MG63 (cell line): Measurements from ENCODE around the gene GRN. TPM values are rescaled to one million over a fixed set of nuclear protein-coding genes. Genes with fewer than 3 reads are reported as not detected.

Experiments
- DNase-seq: peaks from one replicate; pipeline ENCODE4 v3.0.0-alpha.2; 2020
- H3K27me3 ChIP-seq: fragments of 250-450 bp; sonication (Bioruptor Pico); 2 replicates; pipeline ENCODE4 v1.5.1; 2020; ENCODE audit warnings: mild to moderate bottlenecking, moderate library complexity
- H3K36me3 ChIP-seq: fragments of 250-450 bp; sonication (Bioruptor Pico); 2 replicates; pipeline ENCODE4 v1.5.1; 2020; ENCODE audit warnings: mild to moderate bottlenecking, moderate library complexity
- H3K4me3 ChIP-seq: fragments of 250-450 bp; sonication (Bioruptor Pico); 2 replicates; pipeline ENCODE4 v1.5.1; 2020; ENCODE audit warnings: mild to moderate bottlenecking, moderate library complexity
- H3K9me3 ChIP-seq: fragments of 250-450 bp; sonication (Bioruptor Pico); 2 replicates; pipeline ENCODE4 v1.5.1; 2020; ENCODE audit warnings: mild to moderate bottlenecking, moderate library complexity
- total RNA-seq: library from RNA; depleted of rRNA; stranded (reverse); fragments of >200 nt; shearing (Covaris generic); gene quantifications from 2 replicates; pipeline ENCODE4 v1.2.3, GENCODE V29; 2014; ENCODE audit warnings: low replicate concordance

GRN gene
- total RNA-seq, 1 experiment from 2014 or later, result 109 TPM

GRCh38 chr17:44352828-44353671 is 7.9 kb downstream of the GRN start:
- H3K9me3 ChIP-seq, result no peaks in the 10 kb centered on the region
- no peak for DNase-seq
- no peak overlapping the region for H3K4me3 ChIP-seq
- peaks cover 6% of the 10 kb centered on the region for H3K36me3 ChIP-seq
- no peaks in the 10 kb centered on the region for H3K27me3 ChIP-seq

DNA sequence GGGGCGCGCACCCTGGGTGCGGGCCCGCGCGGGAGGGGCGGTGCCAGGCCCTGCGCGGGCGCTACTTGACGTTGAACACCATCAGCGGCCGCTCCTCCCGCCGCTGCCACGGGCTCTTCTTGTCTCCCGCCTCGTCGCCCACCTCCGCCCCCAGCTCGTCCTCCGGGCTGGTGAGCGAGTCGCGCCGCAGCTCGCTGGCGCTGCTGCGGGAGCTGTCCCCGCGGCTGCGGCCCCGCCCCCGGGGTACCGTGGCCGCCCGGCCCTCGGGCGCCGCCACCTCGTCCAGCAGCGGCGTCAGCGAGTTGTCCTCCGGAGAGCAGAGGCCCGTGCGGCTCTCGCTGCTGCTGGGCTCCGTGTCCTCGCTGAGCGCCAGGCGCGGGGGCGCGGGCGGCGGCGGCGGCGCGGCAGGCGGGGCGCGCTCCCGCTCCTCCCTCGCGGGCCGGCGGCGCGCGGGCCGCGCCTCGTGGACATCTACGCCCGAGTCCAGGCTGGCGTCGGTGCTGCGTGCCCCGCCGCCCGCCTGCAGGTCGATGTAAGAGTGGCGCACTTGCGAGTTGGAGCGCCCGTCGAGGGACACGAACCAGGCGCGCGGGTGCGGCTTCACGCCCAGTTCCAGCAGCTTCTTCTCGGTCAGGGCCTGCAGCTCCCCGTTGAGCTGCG is 8.7 kb downstream of the GRN start:
- no peaks in the 10 kb centered on the region for H3K9me3 ChIP-seq
- H3K27me3 ChIP-seq, result no peaks in the 10 kb centered on the region
- H3K36me3 ChIP-seq, result peaks cover 6% of the 10 kb centered on the region
- H3K4me3 ChIP-seq, result peak overlapping the region; percentile 29; the same call in 1 of the 2 replicates
- DNase-seq, result peak; percentile 36

GRCh38 chr17:44354582-44355561 is 9.8 kb downstream of the GRN start:
- no peaks in the 10 kb centered on the region for H3K27me3 ChIP-seq
- no peak for DNase-seq
- peaks cover 6% of the 10 kb centered on the region for H3K36me3 ChIP-seq
- no peaks in the 10 kb centered on the region for H3K9me3 ChIP-seq
- H3K4me3 ChIP-seq, result no peak overlapping the region

GRCh38 chr17:44355642-44356099 is 10.6 kb downstream of the GRN start:
- Histone ChIP-seq H3K9me3 (no peaks in the 10 kb centered on the region), H3K4me3 (no peak overlapping the region), H3K27me3 (no peaks in the 10 kb centered on the region), H3K36me3 (peaks cover 4% of the 10 kb centered on the region)
- no peak for DNase-seq

GRCh38 chr17:44356241-44356640 is 11.1 kb downstream of the GRN start:
- Histone ChIP-seq H3K9me3 (no peaks in the 10 kb centered on the region), H3K4me3 (no peak overlapping the region), H3K27me3 (no peaks in the 10 kb centered on the region), H3K36me3 (no peaks in the 10 kb centered on the region; the same call in 1 of the 2 replicates)
- DNase-seq, result no peak

DNA sequence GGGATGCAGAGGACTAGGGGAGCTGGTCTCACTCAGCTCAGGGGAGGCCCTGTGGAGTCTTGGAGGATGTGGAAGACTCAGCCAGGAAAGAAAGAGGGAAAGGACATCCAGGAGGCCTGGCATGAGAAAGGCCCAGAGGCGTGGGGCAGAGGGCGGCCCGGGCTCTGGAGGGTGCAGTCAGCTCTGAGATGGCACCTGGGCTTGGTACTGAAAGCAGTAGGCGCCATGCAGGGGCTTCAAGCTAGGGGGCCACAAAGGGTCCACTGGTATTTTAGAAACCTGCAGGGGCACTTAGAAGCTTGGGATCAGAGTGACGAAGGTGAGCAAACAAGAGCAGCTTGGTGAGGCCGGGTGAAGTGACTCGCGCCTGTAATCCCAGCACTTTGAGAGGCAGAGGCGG is 13.0 kb downstream of the GRN start:
- Histone ChIP-seq H3K9me3 (no peaks in the 10 kb centered on the region), H3K4me3 (no peak overlapping the region), H3K27me3 (no peaks in the 10 kb centered on the region), H3K36me3 (no peaks in the 10 kb centered on the region)
- DNase-seq, result no peak

DNA sequence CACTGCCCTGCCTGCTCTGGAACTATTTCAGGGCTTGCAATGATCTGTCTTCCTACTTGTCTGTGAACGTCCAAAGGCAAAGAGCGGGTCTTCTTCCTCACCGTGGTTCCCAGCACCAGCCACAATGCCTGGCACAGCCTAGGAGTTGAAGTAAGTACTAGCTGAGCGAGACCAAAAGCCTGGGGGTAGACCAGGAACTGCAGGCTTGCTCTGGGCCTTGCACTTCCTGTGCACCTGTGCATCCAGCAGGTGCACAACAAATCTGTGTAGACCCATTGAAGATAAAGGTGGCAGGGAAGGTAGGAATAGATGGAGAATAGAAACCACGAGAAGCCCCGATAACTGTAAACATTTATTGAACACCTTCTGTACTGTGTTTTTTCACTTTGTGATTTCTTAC is 13.9 kb downstream of the GRN start:
- Histone ChIP-seq H3K27me3 (no peaks in the 10 kb centered on the region), H3K36me3 (no peaks in the 10 kb centered on the region), H3K4me3 (no peak overlapping the region), H3K9me3 (no peaks in the 10 kb centered on the region)
- no peak for DNase-seq

DNA sequence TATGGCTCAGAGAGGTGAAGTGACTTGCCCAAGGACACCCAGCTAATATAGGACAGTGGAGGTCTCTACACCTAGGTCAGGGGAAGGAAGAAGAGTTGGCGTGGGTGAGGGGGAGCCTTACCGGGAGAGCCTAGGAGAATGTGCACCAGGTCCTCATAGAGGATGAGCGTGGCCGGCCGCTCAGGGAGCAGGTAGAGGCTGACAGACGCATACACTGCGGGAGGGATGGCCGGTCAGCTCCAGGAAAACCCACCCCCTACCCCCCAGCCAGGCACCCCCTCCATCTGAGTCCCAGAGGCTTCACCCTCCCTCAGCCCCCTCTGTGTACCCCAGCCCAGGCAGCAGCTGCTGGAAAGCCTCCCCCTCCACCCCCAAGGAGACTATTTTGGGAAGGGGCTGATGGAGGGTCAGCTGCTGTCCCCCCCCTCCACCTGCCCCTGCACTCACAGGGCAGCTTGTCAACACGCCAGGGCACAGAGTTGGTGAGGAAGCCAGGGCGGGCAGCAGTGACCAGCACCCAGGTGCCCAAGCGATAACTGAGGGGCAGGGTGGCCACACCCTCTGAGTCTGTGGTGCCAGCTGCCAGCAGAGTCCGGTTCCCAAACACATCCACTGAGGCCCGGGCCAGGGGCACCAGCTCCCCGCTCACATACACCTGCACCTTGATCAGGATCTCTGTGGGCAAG is 14.5 kb downstream of the GRN start:
- Histone ChIP-seq H3K36me3 (no peaks in the 10 kb centered on the region), H3K9me3 (no peaks in the 10 kb centered on the region), H3K4me3 (no peak overlapping the region), H3K27me3 (peaks cover 5% of the 10 kb centered on the region)
- no peak for DNase-seq

DNA sequence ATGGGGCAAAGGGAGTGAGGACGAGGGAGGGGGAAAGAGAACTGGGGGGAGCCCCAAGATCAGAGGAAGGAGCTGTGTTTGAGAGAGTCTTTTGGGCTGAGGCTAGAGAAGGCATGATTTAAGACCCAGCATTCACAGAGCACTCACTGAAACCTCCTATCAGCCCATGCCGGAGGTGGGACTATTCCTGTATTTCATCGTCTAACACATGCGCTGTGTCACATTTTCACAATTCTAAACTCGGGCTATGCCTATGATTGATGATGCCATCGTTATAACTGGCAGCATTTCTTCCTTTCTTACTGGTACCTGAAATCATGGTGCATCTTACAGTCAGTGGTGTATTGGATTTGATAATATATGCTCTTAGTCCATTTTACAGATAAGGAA is 15.0 kb downstream of the GRN start:
- Histone ChIP-seq H3K36me3 (no peaks in the 10 kb centered on the region), H3K9me3 (no peaks in the 10 kb centered on the region), H3K4me3 (no peak overlapping the region), H3K27me3 (peaks cover 8% of the 10 kb centered on the region)
- DNase-seq, result no peak

- Histone ChIP-seq H3K27me3 (peaks cover 15% of the 10 kb centered on the region), H3K9me3 (no peaks in the 10 kb centered on the region), H3K36me3 (no peaks in the 10 kb centered on the region), H3K4me3 (no peak overlapping the region)
- no peak for DNase-seq
These were observed 15.7 kb downstream of the GRN start for GRCh38 chr17:44360826-44361225.

DNA sequence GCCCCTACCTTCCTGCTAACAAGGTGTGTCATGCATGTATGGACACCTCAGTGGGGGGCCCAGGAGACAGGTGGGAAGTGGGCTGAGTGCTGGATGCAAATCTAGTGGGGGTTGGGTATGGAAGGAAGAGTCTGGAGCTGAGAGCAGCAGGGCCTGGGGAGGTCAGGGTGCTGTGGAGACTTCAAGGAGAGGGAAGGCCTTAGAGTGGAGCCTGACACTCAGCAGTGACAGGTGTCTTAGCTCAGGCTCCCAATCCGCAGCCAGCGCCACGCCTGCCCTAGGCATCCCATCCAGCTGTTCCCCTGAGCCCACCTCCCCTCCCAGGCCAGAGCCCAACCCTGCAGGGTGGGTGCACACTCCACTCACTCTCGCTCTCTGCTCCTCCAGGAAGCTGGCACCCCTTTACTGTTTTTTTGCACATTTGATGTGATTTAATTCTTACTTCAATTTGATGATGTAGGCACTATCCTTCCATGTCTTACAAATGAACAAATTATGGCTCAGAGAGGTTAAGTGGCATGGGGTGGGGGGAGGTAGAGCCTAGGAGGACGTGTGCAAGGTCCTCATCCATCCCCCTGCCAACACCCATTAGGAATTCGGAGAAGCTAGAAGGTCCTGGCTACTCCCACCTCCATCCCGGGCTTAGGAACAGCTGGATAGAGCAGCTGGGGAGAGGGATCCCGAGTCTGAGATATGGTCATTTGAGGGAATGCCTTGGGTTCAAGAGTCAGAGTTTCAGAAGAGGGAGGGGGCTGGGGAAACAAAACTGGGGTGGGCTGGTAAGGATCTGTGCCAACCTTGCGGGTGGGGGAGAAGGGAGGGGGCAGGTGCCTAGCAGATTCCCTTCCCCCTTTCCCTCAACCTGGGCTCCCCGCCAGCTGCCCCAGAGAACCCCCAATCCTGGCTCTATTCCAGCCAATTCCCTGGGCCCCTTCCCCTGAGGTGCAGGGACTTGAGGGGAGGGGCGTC is 16.5 kb downstream of the GRN start:
- H3K4me3 ChIP-seq, result no peak overlapping the region
- no peak for DNase-seq

DNA sequence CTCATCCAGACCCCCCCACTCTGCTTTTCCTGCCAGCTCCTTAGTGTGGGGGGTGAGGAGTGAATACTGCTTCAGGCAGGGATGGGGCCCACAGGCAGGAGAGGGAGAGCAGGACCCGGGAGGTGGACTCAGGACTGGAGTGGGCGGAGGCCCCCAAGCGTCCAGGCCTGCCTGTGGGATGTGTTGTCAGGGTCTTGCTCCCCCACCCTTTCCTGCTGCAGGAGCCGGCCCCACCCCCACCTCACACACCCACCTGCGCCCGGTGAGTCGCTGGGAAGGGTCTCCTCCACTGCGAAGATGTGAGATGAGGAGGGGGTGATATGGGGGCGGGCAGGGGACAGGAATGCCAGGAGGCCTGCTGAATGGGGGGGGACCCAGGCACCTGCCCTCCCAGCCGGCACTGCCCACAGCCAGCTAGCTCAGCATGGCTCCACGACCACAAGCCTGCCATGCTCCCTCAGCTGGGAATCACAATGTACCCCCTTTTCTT is 17.4 kb downstream of the GRN start:
- Histone ChIP-seq H3K4me3 (no peak overlapping the region), H3K9me3 (no peaks in the 10 kb centered on the region), H3K36me3 (no peaks in the 10 kb centered on the region), H3K27me3 (peaks cover 29% of the 10 kb centered on the region)
- DNase-seq, result no peak

More for the DNA sequence above, 16.5 kb downstream of the GRN start:
- H3K9me3 ChIP-seq, result no peaks in the 10 kb centered on the region
- peaks cover 22% of the 10 kb centered on the region for H3K27me3 ChIP-seq
- H3K36me3 ChIP-seq, result no peaks in the 10 kb centered on the region

- Histone ChIP-seq H3K4me3 (peak overlapping the region; percentile 58), H3K36me3 (no peaks in the 10 kb centered on the region), H3K9me3 (no peaks in the 10 kb centered on the region), H3K27me3 (peaks cover 31% of the 10 kb centered on the region)
- peak; percentile 36 for DNase-seq
These were observed 18.0 kb downstream of the GRN start for GRCh38 chr17:44362949-44363612.

DNA sequence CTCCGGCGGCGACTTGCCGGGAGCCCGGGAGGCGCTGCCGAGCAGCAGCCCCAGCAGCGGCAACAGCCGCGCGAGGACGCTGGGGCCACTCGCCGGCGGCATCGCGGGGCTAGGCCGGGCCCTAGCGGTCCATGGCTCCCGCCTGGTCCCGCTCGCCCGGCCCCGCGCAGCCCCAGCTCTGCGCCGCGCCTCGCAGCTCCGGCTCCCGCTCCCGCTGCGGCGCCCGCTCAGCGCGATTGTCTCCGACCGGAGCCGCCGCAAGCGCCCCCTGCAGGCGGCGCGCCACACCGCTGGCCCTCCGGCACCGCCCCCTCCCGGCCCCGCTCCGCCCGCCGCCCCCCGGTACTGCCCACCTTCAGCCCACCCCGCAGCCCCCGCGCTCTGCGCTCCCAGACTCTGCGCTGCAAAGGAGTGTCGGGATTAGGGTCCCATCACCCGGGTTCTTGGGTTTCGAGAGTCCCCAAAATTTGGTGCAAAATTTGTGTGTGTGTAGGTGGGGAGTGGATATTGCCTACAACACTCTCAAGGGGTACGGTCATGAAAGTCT is 18.6 kb downstream of the GRN start, which contains the start of gene FAM171A2:
TSS of gene FAM171A2 (minus strand) at position 241 of the 547 bp plus-strand sequence. CDS start at position 102, 139 bp downstream.
- peak; percentile 65 for DNase-seq
- peaks cover 31% of the 10 kb centered on the region for H3K27me3 ChIP-seq
- H3K36me3 ChIP-seq, result no peaks in the 10 kb centered on the region
- H3K4me3 ChIP-seq, result peak within 1 kb of the TSS; percentile 58
- H3K9me3 ChIP-seq, result no peaks in the 10 kb centered on the region
